ENCODE measurements around the gene PLA2G4F.
"Not testable (repeated sequence)": the region's sequence is repeated elsewhere in the genome, so short reads cannot be mapped to it uniquely, and the experiment has no call there.

PLA2G4F gene

DNA sequence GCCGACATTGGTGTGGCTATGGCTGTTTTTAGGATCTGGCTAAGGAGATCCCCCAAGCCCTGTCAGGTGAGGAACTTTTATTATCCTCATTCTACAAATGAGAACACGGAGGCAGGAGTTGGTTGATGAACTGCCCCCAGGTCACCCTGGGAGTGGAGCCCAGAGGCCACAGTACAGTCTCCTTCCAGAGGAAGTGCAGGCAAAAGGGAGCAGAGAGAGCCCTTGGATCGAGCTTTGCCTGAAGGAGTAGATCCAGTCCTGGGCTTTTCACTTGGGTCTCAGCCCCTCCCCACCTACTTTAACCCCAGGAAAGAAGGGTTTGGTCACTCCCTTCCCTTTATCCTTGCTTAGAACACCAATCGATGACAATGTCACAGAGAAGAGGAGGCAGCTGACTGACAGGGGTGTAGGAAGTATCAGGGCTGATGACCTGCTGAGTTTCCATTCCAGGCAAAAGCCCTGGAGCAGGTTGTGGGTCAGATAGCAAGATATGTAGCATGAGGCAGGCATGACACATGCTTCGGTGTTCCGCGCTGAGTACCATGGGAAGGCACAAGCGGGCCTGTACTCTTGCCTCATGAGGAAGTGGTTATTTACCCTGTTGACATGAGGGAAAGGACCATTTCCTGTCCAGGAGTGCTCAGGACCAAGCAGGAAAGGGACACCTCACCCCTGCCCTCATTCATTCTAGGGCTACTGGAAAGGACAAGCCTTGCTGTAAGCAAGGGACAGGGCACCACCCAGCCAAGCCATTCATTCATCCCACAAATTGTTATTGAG lies 56.2 kb downstream of the PLA2G4F start:
- DNase-seq (ENCODE audit: low read depth in 2 of 2): no peak

DNA sequence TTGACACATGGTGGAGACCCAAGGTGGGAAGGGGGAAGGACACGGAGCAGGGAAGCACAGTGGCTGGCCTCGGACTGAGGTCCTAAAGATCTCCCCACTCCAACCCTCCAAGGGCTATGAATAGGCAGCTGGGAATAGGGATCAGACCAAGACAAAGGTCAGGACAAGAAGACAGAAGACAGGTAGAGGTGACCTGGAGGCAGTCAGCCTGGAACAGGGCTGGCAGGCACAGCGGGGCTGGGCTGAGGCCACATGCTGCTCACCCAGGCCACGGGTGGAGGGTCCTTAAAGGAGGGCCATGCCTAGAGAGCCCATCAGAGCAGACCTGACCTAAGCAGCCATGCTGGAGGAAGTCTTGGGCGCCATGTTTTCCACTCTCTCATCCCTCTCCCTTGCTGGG lies 59.4 kb downstream of the PLA2G4F start:
- DNase-seq (ENCODE audit: low read depth in 2 of 2): no peak

DNA sequence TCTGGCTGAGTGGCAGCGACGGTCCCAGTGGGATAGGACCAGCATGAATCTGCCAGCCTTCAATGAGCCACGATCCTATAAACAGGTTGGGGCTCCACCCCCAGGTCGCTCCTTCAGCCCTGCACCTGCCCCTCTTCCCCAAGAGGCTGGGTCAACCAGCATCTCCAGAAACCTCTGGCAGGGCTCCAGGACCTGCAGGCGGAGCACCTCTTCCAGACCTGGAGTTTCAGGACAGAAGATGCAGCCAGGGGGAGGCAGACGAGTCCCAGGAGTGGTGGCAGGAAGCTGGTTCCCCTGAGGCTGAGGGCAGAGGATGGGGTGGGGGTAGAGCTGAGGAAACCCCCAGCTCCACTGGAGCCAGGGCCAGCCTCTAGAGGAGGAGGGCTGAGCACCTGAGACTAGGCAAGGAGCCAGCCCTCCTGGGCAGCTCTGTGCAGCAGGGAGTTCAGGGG lies 61.9 kb downstream of the PLA2G4F start, which contains the start of gene PLA2G4D:
PLA2G4D (minus strand) TSS at position 51 of the 452 bp plus-strand sequence. CDS start 103 bp downstream, outside the sequence.
- DNase-seq (ENCODE audit: low read depth in 2 of 2): no peak

DNA sequence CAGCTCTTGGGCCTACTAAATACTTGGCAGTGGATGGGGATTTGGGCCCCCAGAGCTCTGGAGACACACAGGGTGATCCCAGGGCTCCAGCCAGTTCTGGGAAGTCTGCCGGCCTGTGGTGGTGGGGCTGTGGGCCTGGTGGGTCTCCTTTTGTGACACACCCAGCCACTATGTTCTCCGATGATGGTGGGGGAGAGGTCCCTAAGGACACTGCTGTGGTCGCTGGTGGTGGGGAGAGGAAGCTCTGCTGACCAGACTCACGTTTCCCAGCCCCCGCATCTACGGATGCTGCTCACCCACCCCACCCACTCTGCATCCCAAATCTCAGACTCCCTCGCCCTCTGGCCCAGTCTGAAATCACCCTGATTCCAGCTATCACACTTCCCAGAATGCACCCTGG lies 62.5 kb downstream of the PLA2G4F start:
- DNase-seq (ENCODE audit: low read depth in 2 of 2): no peak

DNA sequence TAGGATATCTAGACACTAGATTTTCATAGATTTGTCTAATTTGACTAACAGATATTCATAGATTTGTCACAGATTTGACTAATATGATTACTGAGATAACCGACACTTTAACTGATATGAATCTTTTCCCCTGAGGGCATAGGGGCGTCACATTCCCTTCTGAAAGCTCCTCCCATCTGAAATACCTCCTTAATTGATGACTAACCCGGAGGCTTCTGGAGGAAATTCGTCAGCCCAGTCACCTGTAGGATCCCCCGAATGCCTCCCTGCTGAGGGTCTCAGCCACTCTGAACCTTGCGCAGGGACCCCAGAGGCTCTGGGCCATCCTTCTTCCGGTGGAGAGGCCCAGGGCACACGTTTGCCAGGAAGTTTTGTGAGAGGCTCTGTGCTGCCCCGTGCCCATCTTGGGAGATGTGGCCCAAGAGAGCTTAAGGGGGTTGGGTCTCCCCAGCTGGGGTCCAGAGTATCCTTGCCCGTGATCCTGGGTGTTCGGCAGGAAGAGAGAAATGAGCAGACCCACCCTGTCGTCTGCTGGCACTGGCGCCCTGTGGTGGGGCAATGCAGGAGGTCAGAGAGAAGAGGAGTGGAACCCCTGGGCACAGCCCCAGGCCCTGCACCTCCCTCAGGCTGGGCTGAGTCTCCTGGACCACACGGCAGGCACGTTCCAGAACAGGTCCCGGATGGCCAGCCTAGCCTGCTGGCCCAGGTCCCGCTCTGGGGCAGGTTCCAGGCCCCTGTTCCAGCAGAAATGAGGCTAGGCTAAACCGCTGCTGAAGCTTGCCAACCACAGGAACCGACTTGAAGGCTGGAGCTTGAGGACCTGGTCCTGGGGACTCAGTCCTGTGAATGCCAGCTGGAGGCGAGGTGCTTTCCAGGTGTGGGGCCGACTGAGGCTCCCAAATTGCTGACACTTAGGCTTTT lies 63.8 kb downstream of the PLA2G4F start:
- DNase-seq (ENCODE audit: low read depth in 2 of 2): no peak

DNA sequence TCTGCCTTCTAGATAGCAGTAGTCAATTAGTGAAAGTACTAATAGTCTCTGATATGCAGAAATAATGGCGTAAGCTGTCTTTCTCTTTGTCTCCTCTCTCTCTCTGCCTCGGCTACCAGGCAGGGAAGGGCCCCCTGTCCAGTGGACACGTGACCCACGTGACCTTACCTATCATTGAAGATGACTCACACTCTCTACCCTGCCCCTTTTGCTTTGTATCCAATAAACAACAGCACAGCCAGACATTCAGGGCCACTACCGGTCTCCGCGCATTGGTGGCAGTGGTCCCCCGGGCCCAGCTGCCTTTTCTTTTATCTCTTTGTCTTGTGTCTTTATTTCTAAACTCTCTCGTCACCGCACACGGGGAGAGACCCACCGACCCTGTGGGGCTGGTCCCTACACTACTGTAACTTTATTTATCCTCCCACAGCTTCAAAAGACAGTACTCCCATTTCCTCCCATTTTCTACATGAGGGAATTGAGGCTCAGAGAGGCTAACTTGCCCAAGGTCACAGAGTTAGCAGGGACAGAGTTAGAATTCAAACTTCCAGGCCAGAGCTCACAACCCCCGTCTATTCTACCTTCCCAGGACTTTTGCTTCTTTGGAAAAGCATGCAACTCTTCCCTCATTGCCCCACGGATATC lies 64.6 kb downstream of the PLA2G4F start:
- not testable (repeated sequence) for DNase-seq (ENCODE audit: low read depth in 2 of 2)

DNA sequence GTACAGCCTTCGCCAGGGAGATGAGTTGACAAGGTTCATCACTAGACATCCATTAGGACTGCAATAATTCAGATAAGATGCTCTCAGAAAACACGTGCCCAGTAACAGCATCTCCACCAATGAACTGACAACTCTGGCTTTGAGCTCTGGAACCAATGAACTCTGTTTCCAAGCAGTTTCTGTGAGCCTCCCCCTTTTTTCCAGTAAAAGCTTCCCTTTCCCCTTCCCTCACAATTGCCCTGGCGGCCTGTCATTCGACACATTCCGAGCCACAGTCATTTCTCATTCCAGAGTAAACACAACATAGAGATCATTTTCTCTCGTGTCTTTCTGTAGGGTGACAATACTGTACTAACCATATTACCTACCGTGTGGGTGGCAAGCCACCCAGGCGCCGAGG lies 65.7 kb downstream of the PLA2G4F start:
- no peak for DNase-seq (ENCODE audit: low read depth in 2 of 2)

DNA sequence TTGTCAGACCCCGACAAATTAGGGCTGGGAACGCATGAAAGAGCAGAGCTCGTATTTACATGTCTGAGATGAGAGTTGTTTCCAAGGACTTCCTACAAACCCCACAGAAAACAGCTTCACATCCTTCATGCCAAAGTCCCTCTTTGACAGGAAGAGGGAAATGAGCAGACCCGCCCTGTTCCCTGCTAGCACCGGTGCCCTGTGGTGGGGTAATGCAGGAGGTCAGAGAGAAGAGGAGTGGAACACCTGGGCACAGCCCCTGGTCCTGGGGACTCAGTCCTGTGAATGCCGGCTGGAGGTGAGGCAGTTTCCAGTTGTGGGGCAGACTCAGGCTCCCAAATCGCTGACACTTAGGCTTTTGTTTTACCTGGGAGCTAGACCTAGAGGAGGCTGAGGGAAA lies 66.1 kb downstream of the PLA2G4F start:
- no peak for DNase-seq (ENCODE audit: low read depth in 2 of 2)

DNA sequence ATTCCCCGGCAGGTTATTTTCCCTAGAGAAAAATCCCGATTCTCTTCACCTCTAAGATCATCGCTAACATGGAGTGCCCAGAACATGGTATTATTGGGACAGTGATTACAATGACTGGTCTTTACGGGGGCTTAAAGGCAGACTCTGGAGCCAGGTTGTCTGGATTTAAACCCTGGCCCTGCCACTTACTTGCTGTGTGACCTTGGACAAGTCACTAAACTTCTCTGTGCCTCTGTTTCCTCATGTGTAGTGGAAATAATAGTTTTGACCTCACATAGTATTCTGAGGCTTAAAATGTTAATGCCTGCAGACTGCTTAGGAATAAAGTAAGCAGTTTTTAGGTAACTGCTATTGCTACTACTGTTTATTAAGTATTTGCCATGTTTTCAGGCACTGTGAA lies 66.5 kb downstream of the PLA2G4F start:
- DNase-seq (ENCODE audit: low read depth in 2 of 2): no peak

All from fibroblast of skin of left quadriceps (primary cell).